WTC11 (cell line): Measurements from ENCODE around the gene PALMD.

Experiments used
- NR2C2 ChIP-seq: sonication (generic); formaldehyde crosslinking; IDR thresholded peaks from 2 replicates; pipeline ENCODE4 v1.8.0; 2022; ENCODE audit warnings: mild to moderate bottlenecking, missing genetic modification reagents
- TF ChIP-seq, protein P1 (sequence below): sonication (generic); formaldehyde crosslinking; IDR thresholded peaks from 2 replicates; pipeline ENCODE4 v1.8.1; 2023; ENCODE audit warnings: mild to moderate bottlenecking, missing genetic modification reagents, moderate library complexity
- TF ChIP-seq, protein P2 (sequence below): sonication (generic); formaldehyde crosslinking; IDR thresholded peaks from 2 replicates; pipeline ENCODE4 v1.8.0; 2022; ENCODE audit warnings: mild to moderate bottlenecking, missing genetic modification reagents
- TF ChIP-seq, protein P3 (sequence below): fragments of 200-600 bp; IDR thresholded peaks from 2 replicates; pipeline ENCODE4 v1.8.0; 2022; ENCODE audit warnings: antibody characterized with exemption
- TF ChIP-seq, protein P4 (sequence below): fragments of 250-450 bp; sonication (Bioruptor Pico); IDR thresholded peaks from 2 replicates; pipeline ENCODE4 v2.1.2; 2022; ENCODE audit warnings: mild to moderate bottlenecking, moderate library complexity

DNA sequence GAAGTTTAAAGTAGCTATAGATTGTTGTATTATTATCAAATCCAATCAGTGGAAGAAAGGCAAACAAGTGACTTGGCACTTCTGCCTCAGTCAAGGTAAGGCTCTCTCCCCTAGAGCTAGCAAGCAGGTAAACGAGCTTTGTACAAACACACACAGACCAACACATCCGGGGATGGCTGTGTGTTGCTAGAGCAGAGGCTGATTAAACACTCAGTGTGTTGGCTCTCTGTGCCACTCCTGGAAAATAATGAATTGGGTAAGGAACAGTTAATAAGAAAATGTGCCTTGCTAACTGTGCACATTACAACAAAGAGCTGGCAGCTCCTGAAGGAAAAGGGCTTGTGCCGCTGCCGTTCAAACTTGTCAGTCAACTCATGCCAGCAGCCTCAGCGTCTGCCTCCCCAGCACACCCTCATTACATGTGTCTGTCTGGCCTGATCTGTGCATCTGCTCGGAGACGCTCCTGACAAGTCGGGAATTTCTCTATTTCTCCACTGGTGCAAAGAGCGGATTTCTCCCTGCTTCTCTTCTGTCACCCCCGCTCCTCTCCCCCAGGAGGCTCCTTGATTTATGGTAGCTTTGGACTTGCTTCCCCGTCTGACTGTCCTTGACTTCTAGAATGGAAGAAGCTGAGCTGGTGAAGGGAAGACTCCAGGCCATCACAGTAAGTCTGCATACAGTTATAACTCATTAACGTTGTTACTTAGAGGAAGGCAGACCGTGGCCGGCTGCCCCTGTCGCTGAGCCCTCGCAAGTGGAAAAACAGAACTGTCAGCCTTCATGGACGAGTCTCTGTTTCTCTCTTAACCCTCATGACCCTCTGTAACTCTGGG, at the start of gene PALMD:
- TF ChIP-seq NR2C2 (CRISPR knock-in tag): no peak
- TF ChIP-seq, protein P1, sequence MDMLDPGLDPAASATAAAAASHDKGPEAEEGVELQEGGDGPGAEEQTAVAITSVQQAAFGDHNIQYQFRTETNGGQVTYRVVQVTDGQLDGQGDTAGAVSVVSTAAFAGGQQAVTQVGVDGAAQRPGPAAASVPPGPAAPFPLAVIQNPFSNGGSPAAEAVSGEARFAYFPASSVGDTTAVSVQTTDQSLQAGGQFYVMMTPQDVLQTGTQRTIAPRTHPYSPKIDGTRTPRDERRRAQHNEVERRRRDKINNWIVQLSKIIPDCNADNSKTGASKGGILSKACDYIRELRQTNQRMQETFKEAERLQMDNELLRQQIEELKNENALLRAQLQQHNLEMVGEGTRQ (CRISPR knock-in tag): no peak
- TF ChIP-seq, protein P2, sequence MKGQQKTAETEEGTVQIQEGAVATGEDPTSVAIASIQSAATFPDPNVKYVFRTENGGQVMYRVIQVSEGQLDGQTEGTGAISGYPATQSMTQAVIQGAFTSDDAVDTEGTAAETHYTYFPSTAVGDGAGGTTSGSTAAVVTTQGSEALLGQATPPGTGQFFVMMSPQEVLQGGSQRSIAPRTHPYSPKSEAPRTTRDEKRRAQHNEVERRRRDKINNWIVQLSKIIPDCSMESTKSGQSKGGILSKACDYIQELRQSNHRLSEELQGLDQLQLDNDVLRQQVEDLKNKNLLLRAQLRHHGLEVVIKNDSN (CRISPR knock-in tag): no peak
- TF ChIP-seq, protein P3, sequence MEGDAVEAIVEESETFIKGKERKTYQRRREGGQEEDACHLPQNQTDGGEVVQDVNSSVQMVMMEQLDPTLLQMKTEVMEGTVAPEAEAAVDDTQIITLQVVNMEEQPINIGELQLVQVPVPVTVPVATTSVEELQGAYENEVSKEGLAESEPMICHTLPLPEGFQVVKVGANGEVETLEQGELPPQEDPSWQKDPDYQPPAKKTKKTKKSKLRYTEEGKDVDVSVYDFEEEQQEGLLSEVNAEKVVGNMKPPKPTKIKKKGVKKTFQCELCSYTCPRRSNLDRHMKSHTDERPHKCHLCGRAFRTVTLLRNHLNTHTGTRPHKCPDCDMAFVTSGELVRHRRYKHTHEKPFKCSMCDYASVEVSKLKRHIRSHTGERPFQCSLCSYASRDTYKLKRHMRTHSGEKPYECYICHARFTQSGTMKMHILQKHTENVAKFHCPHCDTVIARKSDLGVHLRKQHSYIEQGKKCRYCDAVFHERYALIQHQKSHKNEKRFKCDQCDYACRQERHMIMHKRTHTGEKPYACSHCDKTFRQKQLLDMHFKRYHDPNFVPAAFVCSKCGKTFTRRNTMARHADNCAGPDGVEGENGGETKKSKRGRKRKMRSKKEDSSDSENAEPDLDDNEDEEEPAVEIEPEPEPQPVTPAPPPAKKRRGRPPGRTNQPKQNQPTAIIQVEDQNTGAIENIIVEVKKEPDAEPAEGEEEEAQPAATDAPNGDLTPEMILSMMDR: no peak
- TF ChIP-seq, protein P4, sequence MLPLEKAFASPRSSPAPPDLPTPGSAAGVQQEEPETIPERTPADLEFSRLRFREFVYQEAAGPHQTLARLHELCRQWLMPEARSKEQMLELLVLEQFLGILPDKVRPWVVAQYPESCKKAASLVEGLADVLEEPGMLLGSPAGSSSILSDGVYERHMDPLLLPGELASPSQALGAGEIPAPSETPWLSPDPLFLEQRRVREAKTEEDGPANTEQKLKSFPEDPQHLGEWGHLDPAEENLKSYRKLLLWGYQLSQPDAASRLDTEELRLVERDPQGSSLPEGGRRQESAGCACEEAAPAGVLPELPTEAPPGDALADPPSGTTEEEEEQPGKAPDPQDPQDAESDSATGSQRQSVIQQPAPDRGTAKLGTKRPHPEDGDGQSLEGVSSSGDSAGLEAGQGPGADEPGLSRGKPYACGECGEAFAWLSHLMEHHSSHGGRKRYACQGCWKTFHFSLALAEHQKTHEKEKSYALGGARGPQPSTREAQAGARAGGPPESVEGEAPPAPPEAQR (CRISPR knock-in tag): no peak
